Stimulated activated CD4-positive, alpha-beta T cell treated with anti-CD3 and anti-CD28 coated beads, Interleukin-4, amount 100 ng/mL, for 4 hours (primary cell): ENCODE data around the gene GOLGA6L9.
"Not testable (repeated sequence)": the region's sequence is repeated elsewhere in the genome, so short reads cannot be mapped to it uniquely, and the experiment has no call there.

Experiments used
- DNase-seq, 2 experiments: peaks; one replicate each; pipeline ENCODE4 v3.0.0-alpha.2; 2020

Gene GOLGA6L9

DNA sequence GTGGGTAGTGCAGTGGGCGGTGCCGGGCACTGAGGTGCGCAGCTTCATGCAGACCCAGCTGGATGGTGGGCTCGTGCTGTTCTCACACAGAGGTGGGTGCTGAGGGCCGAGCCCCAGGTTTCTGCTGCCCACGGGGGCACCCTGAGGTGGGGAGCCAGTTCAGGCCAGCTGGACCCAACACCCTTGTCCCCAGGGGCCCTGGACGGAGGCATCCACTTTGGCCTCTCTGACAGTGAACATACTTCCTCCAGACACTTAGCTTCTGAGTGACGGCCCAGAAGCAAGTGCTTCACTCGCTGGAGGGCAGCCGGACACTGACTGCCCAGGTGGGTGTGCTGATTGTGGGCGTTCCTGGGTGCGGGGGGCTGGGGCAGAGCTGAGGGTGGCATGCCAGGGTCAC, 39.8 kb downstream of the GOLGA6L9 start:
- DNase-seq: not testable (repeated sequence)

DNA sequence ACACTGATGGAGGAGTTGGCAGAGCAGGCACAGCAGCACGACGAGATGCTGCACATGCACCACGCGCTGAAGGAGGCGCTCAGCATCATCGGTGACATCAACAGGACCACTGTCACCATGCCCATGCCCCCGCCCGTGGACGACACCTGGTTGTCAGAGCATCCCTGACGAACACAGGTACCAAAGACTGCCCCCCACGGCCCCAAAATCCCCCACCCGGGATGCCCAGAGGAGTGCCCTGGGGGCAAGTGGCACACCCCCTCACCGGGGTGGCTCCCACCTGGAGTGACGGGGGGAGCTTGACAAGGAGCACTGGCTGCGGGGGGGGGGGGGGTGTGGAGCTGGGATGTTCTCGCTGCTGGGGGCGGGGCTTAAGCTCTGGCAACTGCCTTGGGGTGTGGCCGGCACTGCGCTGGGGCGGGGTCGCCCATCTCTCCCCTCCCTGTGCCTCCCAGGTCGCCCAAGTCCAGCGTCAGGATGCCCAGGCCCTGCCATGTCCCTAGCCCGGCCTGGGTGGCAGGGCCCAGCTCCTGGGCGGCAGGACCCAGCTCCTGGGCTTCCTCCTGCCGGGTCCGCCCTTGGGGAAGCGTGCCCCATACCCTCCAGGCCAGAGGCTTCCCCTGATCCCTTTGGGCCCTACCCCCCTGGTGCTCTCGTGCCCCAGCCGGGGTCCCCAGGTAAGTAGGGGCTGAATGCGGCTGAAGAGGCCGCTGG, 42.8 kb downstream of the GOLGA6L9 start:
- not testable (repeated sequence) for DNase-seq

DNA sequence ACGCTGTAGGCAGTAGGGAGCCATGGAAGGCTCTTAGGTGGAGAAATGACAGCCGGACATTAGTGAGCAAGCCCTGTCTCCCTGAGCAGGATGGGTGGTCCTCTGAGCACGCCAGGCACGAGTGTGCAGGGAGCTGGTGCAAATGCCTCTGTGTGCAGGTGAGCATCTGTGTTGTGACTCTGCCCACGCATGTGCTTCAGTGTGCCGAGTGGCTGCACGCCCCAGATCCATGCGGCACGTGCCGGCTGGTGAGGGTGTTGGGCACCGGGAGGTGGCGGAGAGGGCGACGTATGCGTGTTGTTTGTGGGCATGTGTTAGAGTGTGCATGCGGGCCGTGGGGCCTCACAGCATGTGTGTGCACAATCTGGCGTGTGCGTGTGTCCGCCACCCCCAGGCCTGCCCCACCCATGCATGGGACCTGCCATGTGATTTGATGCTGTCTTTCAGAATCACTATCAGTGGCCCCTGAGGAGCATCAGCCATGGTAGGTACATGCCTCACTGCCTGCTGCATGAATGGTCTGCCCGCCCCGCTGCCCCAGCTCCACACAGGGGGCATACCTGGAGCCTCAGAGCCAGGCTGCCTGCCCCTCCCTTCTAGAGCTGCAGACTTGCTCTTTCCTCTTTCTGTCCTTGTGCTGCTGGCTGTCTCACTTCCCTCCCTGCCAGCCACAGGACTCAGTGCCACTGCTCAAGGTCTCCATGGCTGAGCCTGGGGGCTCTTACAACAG, 45.1 kb downstream of the GOLGA6L9 start:
- not testable (repeated sequence) for DNase-seq

DNA sequence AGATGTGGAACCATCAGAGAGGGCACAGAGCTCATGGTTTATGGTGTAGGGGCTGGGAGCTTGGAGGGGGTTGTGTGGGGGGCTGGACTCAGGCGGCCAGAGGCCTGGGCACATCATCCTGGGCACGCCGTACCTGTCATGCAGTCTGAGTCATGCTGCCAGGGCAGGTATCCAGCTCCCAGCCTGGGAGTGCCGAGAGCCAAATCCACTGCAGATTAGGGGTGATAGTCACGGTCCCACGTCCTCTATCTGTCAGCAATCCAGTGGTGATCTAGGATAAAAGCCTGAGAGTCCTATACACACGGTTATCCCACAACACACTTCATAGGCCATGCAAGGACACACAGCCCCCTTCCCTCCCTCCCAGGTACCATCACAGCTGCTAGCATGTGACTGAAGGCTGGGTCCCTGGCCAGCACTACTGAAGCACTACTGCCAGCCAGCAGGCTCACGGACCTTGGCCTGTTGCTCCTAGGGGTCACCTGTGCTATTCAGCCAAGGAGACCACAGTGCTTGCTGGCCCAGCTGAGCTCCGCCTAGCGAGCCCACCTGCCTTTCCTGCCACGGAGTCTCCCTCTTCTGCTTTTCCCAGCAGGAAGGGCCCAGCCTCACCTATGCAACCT, 45.8 kb downstream of the GOLGA6L9 start:
- not testable (repeated sequence) for DNase-seq

DNA sequence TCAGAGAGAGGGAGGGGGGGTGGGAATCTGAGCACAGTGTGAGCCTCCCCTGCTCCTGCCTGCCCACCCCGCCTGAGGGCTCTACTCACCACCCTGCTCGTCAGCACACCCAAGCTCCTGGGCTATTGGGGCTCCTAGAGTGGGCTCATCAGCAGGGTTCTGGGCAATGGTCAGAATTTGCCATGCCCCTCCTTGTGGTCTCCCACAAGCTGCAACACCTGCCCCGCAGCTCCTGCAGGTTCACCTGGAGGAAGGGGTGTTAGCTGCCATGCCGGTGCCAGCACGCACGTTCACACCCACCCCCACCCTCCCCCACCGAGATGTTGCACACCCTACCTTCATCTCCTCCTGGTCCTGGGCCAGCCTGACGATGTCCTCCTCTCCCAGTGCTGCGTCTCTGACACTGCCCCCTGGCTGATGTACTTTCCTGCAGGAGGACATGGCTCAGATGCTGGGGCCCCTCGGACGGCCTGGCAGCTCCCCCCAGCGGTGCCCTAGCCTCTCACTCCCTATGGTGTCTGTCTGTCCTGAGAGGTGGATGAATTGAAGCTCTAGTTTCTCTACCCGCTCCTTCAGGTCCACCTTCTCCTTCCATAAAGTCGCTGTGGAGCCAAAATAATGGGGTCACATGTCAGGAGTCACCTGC, 47.2 kb downstream of the GOLGA6L9 start:
- DNase-seq: not testable (repeated sequence)

DNA sequence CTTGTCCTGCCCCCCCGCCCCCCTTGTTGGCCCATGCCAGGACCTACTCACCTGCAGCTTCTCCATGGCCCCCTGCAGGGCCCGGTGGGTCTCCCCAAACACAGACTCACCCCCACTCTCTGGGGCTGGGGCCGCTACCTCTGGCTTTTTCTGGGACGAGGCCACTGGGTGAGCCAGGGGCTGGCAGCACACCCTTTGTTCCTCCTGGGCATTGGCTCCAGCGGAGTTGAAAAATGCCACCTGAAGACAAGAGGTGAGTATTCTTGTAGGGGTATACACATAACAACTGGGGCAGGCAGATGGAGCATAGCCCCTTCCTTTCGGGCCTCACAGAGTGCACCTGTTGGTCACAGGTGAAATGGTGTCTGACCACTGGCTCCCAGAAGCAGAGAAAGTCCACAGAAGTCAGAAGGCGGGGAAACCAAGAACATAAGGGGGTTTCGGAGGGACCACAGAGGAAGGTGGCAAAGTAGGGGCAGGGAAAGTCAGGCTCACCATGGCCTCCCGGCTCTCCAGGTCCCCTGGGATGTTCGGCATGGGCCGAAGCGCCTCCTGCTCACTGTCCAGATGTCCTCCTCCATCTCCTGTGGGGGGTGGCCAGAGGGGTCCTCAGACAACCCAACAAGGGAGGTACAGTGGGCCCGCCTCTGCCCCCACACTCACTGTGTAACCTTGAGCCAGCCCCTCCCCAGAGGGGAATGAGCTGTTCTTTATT, 47.9 kb downstream of the GOLGA6L9 start:
- not testable (repeated sequence) for DNase-seq
